K562 (cell line): ENCODE data around the gene SPINT1. TPM values are rescaled to one million over a fixed set of nuclear protein-coding genes. Genes with fewer than 3 reads are reported as not detected.

Experiments
- ATF1 ChIP-seq, 2 experiments: fragments of 450-650 bp in 1 of 2; IDR thresholded peaks; 2 replicates each; pipeline ENCODE4 v1.6.1; 2016; ENCODE audit warnings: missing compliant biosample characterization in 1 of 2, missing genetic modification characterization in 1 of 2
- ETS2 ChIP-seq: IDR thresholded peaks from 2 replicates; pipeline ENCODE4 v1.6.1; 2016; ENCODE audit warnings: borderline replicate concordance, missing genetic modification characterization, mild to moderate bottlenecking, moderate library complexity, missing compliant biosample characterization; ENCODE audit not compliant: poor library complexity, severe bottlenecking
- GATAD2B ChIP-seq: fragments of 450-650 bp; IDR thresholded peaks from 2 replicates; pipeline ENCODE4 v1.6.1; 2017; ENCODE audit warnings: mild to moderate bottlenecking, borderline replicate concordance
- MYC ChIP-seq, 2 experiments: fragments of 250-450 bp in 1 of 2; sonication (Bioruptor Pico) in 1 of 2; IDR thresholded peaks; 2 replicates each; pipeline versions ENCODE4 v1.5.1 to v1.6.1; 2012 to 2021; ENCODE audit warnings: low read depth in 2 of 2, borderline replicate concordance in 1 of 2, improper control_type of control experiment in 1 of 2, low read length in 1 of 2, mild to moderate bottlenecking in 1 of 2, moderate library complexity in 1 of 2
- REST ChIP-seq, 2 experiments: fragments of 450-650 bp; formaldehyde crosslinking in 1 of 2; IDR thresholded peaks; 2 replicates each; pipeline versions ENCODE4 v1.4.0 to v1.6.1; 2014 to 2020; ENCODE audit warnings: mild to moderate bottlenecking in 2 of 2, borderline replicate concordance in 1 of 2, low read depth in 1 of 2
- SP1 ChIP-seq: sonication (generic); formaldehyde crosslinking; IDR thresholded peaks from 2 replicates; pipeline ENCODE4 v1.8.1; 2022; ENCODE audit warnings: mild to moderate bottlenecking, missing genetic modification reagents
- SRF ChIP-seq, 2 experiments: fragments of 250-450, 450-650 bp in 1 of 2; sonication (Bioruptor Pico) in 1 of 2; sonication (generic) in 1 of 2; formaldehyde crosslinking; IDR thresholded peaks; 2 replicates each; pipeline versions ENCODE4 v1.5.0 to v1.5.1; 2020 to 2022; ENCODE audit warnings: mild to moderate bottlenecking in 1 of 2, missing genetic modification reagents in 1 of 2
- SUPT5H ChIP-seq: fragments of 450-650 bp; IDR thresholded peaks from 2 replicates; pipeline ENCODE4 v1.6.1; 2016
- ZBTB12 ChIP-seq: fragments of 250-450 bp; sonication (Bioruptor Pico); IDR thresholded peaks from 2 replicates; pipeline ENCODE4 v1.4.0; 2020
- polyA plus RNA-seq, 8 experiments: library from polyadenylated mRNA; depleted of rRNA in 4 of 8; stranded (reverse) in 5 of 8; unstranded in 3 of 8; fragments of >200 nt; fragmentation: Nextera tagmentation in 2 of 8; fragmentation: Illumina TruSeq in 1 of 8; extraction: Ambion mirVana in 2 of 8; extraction: Trizol in 1 of 8; gene quantifications; 2 replicates each; pipeline versions ENCODE4 v1.2.1 to v1.2.3, GENCODE V29; 2011 to 2014; ENCODE audit warnings: inconsistent platforms in 1 of 8, missing spikeins in 1 of 8
- total RNA-seq, 7 experiments: library from RNA; depleted of rRNA in 6 of 7; stranded (reverse); fragments of >200 nt in 6 of 7; fragmentation: Illumina TruSeq in 2 of 7; extraction: Trizol in 2 of 7; gene quantifications; 2 replicates each; pipeline versions ENCODE4 v1.2.1 to v1.2.3, GENCODE V29; 2011 to 2021; ENCODE audit warnings: low replicate concordance in 1 of 7
- TF ChIP-seq, protein P1 (sequence below): fragments of 250-450 bp; sonication (Bioruptor Pico); IDR thresholded peaks from 2 replicates; pipeline ENCODE4 v1.4.0; 2020; ENCODE audit warnings: mild to moderate bottlenecking

Gene SPINT1
- total and polyA plus RNA-seq, 9 of the 15 experiments (the other 6 are each of a cell fraction or from before 2014, with no cell fraction given), result 0.78 to 4.5 (median 1.5) TPM

DNA sequence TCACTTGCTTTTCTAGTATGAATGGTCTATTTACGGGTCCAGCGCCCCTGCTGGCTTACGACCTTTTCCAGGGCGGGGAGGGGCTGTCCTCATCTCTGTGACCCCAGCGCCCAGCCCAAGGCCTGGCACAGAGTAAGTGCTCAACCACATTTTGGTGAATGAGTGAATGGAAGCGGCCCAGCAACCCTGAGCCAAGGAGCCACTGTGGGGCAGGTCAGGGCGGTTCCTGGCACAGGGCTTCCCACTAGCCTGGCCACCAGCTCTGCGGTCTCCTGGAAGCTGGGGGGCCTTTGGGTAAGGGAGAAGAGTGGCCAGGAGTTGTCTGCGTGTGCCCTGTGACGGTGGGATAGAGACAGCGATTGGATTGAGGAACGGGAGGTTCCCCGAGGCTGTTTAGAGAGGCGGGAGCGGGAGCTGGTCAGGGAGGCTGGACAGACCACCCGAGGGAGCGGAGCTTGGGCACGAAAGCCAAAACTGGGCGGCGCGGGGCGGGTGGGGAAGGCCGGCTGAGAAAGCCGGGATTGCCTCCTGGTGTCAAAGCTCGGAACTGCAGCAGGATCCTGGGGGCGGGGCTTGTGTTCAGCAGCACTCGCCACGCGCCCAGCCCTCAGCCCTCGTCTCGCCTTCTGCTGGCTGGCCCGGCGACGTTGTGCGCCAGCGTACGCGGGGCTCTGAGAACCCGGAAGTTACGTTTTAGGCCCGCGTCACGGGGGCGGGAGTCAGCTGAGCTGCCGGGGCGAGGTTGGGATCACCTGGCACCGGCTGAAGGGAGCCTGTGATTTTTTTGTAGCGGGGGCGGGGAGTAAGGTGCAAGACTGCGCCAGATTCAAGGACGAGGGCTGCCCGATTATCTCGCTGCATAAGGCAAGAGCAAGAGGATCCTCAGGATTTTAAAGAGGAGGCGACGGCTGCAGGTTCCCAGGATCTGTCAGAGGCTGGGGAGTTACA lies 50.2 kb downstream of the SPINT1 start, which contains the start of gene VPS18 (continued):
- peak; percentile 96 for TF ChIP-seq MYC (IDR thresholded peaks at IDR 0.05; ENCODE audit: low read depth, low read length)
- no peak for TF ChIP-seq MYC (CRISPR knock-in tag; IDR thresholded peaks at IDR 0.05; ENCODE audit: borderline replicate concordance, low read depth)
- peak; percentile 68; the same call in 1 of the 2 replicates for TF ChIP-seq SUPT5H
- TF ChIP-seq ATF1 (CRISPR knock-in tag; IDR thresholded peaks at IDR 0.05), result peak; percentile 74
- peak; percentile 96 for TF ChIP-seq ATF1 (tag; IDR thresholded peaks at IDR 0.05)
- no peak for TF ChIP-seq ETS2
- peak; percentile 85 for TF ChIP-seq SP1 (CRISPR knock-in tag)
- TF ChIP-seq ZBTB12 (CRISPR knock-in tag), result peak; percentile 88
- peak; percentile 89 for TF ChIP-seq REST (IDR thresholded peaks at IDR 0.05; ENCODE audit: borderline replicate concordance)
- TF ChIP-seq REST (CRISPR knock-in tag; IDR thresholded peaks at IDR 0.05; ENCODE audit: low read depth), result no peak
- TF ChIP-seq GATAD2B, result no peak
- TF ChIP-seq, protein P1, sequence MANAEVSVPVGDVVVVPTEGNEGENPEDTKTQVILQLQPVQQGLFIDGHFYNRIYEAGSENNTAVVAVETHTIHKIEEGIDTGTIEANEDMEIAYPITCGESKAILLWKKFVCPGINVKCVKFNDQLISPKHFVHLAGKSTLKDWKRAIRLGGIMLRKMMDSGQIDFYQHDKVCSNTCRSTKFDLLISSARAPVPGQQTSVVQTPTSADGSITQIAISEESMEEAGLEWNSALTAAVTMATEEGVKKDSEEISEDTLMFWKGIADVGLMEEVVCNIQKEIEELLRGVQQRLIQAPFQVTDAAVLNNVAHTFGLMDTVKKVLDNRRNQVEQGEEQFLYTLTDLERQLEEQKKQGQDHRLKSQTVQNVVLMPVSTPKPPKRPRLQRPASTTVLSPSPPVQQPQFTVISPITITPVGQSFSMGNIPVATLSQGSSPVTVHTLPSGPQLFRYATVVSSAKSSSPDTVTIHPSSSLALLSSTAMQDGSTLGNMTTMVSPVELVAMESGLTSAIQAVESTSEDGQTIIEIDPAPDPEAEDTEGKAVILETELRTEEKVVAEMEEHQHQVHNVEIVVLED, result peak; percentile 92
- TF ChIP-seq SRF (CRISPR knock-in tag; IDR thresholded peaks at IDR 0.05), result peak in 1 of 2 experiments; percentile 78; a peak in 1 of 4 replicates
